Hepatocyte (in vitro differentiated cells): ENCODE results near the gene NOP10. TPM values are rescaled to one million over a fixed set of nuclear protein-coding genes. Genes with fewer than 3 reads are reported as not detected.
A peak's percentile ranks its signal among the peaks of the same experiment; 100 is the strongest.

ENCODE experiments used
- DNase-seq: peaks from one replicate; pipeline ENCODE4 v3.0.0-alpha.2; 2016; ENCODE audit warnings: low spot score
- H2AFZ ChIP-seq: fragments of 200-600 bp; sonication (generic); 2 replicates; pipeline ENCODE4 v1.6.0; 2016; ENCODE audit warnings: antibody characterized with exemption, mild to moderate bottlenecking
- H3K27ac ChIP-seq: fragments of 200-600 bp; sonication (generic); 2 replicates; pipeline ENCODE4 v1.5.1; 2016; ENCODE audit warnings: mild to moderate bottlenecking
- H3K27me3 ChIP-seq: fragments of 200-600 bp; sonication (generic); 2 replicates; pipeline ENCODE4 v1.6.1; 2016
- H3K36me3 ChIP-seq: fragments of 200-600 bp; sonication (generic); replicated peaks from 2 replicates; pipeline ENCODE4 v1.5.1; 2016; ENCODE audit warnings: low read depth; ENCODE audit not compliant: insufficient read depth
- H3K4me1 ChIP-seq: fragments of 200-600 bp; sonication (generic); 2 replicates; pipeline ENCODE4 v1.5.1; 2016; ENCODE audit warnings: mild to moderate bottlenecking, moderate library complexity; ENCODE audit not compliant: insufficient read depth
- H3K4me2 ChIP-seq: fragments of 200-600 bp; sonication (generic); 2 replicates; pipeline ENCODE4 v1.6.0; 2016
- H3K4me3 ChIP-seq: fragments of 200-600 bp; sonication (generic); 2 replicates; pipeline ENCODE4 v1.5.1; 2016; ENCODE audit warnings: mild to moderate bottlenecking
- H3K79me2 ChIP-seq: fragments of 200-600 bp; sonication (generic); 2 replicates; pipeline ENCODE4 v1.6.0; 2017; ENCODE audit warnings: mild to moderate bottlenecking
- H3K9me2 ChIP-seq: fragments of 200-600 bp; sonication (generic); replicated peaks from 2 replicates; pipeline ENCODE4 v1.6.0; 2017; ENCODE audit warnings: mild to moderate bottlenecking; ENCODE audit not compliant: insufficient read depth
- H3K9me3 ChIP-seq: fragments of 200-600 bp; sonication (generic); 2 replicates; pipeline ENCODE4 v1.5.1; 2016; ENCODE audit warnings: low read depth, mild to moderate bottlenecking
- H4K20me1 ChIP-seq: fragments of 200-600 bp; sonication (generic); 2 replicates; pipeline ENCODE4 v1.6.0; 2016; ENCODE audit warnings: mild to moderate bottlenecking; ENCODE audit not compliant: insufficient read depth, poor library complexity, severe bottlenecking
- CTCF ChIP-seq: fragments of 200-600 bp; sonication (generic); IDR thresholded peaks from 2 replicates; pipeline ENCODE4 v1.5.1; 2016; ENCODE audit warnings: antibody characterized with exemption, mild to moderate bottlenecking; ENCODE audit not compliant: poor library complexity
- EZH2 ChIP-seq: fragments of 200-600 bp; sonication (generic); IDR thresholded peaks from 2 replicates; pipeline ENCODE4 v1.6.1; 2016; ENCODE audit warnings: antibody characterized with exemption, mild to moderate bottlenecking, borderline replicate concordance
- EZH2phosphoT487 ChIP-seq: fragments of 200-600 bp; sonication (generic); IDR thresholded peaks from one replicate; pipeline ENCODE4 v1.6.1; 2018; ENCODE audit warnings: antibody characterized with exemption, mild to moderate bottlenecking, low read depth, moderate library complexity; ENCODE audit not compliant: unreplicated experiment, severe bottlenecking
- WGBS: methylation state at CpG from one replicate; pipeline ENCODE4 v1.1.6; 2016; ENCODE audit warnings: low lambda C conversion rate; ENCODE audit errors: missing lambda C conversion rate; 5-methylcytosine and 5-hydroxymethylcytosine counted together
- polyA plus RNA-seq: library from polyadenylated mRNA; unstranded; fragments of >200 nt; fragmentation: Nextera tagmentation; extraction: Ambion mirVana; gene quantifications from 2 replicates; pipeline ENCODE4 v1.2.1, GENCODE V29; 2016
- total RNA-seq: library from RNA; depleted of rRNA; stranded (reverse); fragments of >200 nt; gene quantifications from 2 replicates; pipeline ENCODE4 v1.2.3, GENCODE V29; 2014

NOP10 gene
- total and polyA plus RNA-seq, 2 experiments from 2014 or later, result 284 to 378 TPM

GRCh38 chr15:34358367-34358766 is 15.4 kb upstream of the NOP10 start:
- Histone ChIP-seq H3K27ac (no peak overlapping the region), H2AFZ (no peak overlapping the region), H3K79me2 (no peaks in the 10 kb centered on the region), H3K27me3 (no peaks in the 10 kb centered on the region), H3K4me2 (no peak overlapping the region), H3K4me1 (peaks cover 2% of the 10 kb centered on the region), H3K4me3 (no peak overlapping the region), H4K20me1 (no peaks in the 10 kb centered on the region), H3K9me2 (no peaks in the 10 kb centered on the region), H3K9me3 (no peaks in the 10 kb centered on the region), H3K36me3 (no peaks in the 10 kb centered on the region)
- TF ChIP-seq EZH2, result no peak
- TF ChIP-seq EZH2phosphoT487, result no peak
- peak; percentile 12 for TF ChIP-seq CTCF
- no peak for DNase-seq
- 83% methylated on average over 3 of the region's 3 CpGs for WGBS

- peaks cover 2% of the 10 kb centered on the region for H3K4me1 ChIP-seq
- no peak overlapping the region for H2AFZ ChIP-seq
- no peak overlapping the region for H3K27ac ChIP-seq
- DNase-seq, result no peak
- no peak for TF ChIP-seq CTCF
- TF ChIP-seq EZH2, result no peak
- TF ChIP-seq EZH2phosphoT487, result no peak
- H3K4me2 ChIP-seq, result no peak overlapping the region
- no peaks in the 10 kb centered on the region for H3K9me2 ChIP-seq
- H3K27me3 ChIP-seq, result no peaks in the 10 kb centered on the region
- H3K9me3 ChIP-seq, result no peaks in the 10 kb centered on the region
- 92% methylated on average over 1 of the region's 1 CpG for WGBS
- H3K79me2 ChIP-seq, result no peaks in the 10 kb centered on the region
- H3K36me3 ChIP-seq, result no peaks in the 10 kb centered on the region
- H4K20me1 ChIP-seq, result no peaks in the 10 kb centered on the region
- no peak overlapping the region for H3K4me3 ChIP-seq
These were observed 14.7 kb upstream of the NOP10 start for GRCh38 chr15:34357653-34358052.

- no peak overlapping the region for H3K27ac ChIP-seq
- H4K20me1 ChIP-seq, result no peaks in the 10 kb centered on the region
- no peak for DNase-seq
- TF ChIP-seq EZH2phosphoT487, result no peak
- TF ChIP-seq EZH2, result no peak
- TF ChIP-seq CTCF, result no peak
- no peak overlapping the region for H3K4me2 ChIP-seq
- 96% methylated on average over 9 of the region's 9 CpGs for WGBS
- no peaks in the 10 kb centered on the region for H3K79me2 ChIP-seq
- H3K4me3 ChIP-seq, result no peak overlapping the region
- H2AFZ ChIP-seq, result no peak overlapping the region
- no peaks in the 10 kb centered on the region for H3K9me2 ChIP-seq
- no peaks in the 10 kb centered on the region for H3K36me3 ChIP-seq
- no peaks in the 10 kb centered on the region for H3K9me3 ChIP-seq
- H3K27me3 ChIP-seq, result no peaks in the 10 kb centered on the region
- H3K4me1 ChIP-seq, result no peaks in the 10 kb centered on the region
These were observed 12.3 kb upstream of the NOP10 start for GRCh38 chr15:34355241-34355640.

- H3K36me3 ChIP-seq, result no peaks in the 10 kb centered on the region
- H3K79me2 ChIP-seq, result no peaks in the 10 kb centered on the region
- 94% methylated on average over 7 of the region's 7 CpGs for WGBS
- H3K4me3 ChIP-seq, result no peak overlapping the region
- H3K27me3 ChIP-seq, result no peaks in the 10 kb centered on the region
- no peaks in the 10 kb centered on the region for H3K4me1 ChIP-seq
- DNase-seq, result no peak
- H3K9me3 ChIP-seq, result no peaks in the 10 kb centered on the region
- no peak overlapping the region for H3K27ac ChIP-seq
- no peaks in the 10 kb centered on the region for H3K9me2 ChIP-seq
- H3K4me2 ChIP-seq, result no peak overlapping the region
- no peak overlapping the region for H2AFZ ChIP-seq
- TF ChIP-seq EZH2, result no peak
- no peak for TF ChIP-seq EZH2phosphoT487
- TF ChIP-seq CTCF, result no peak
- H4K20me1 ChIP-seq, result no peaks in the 10 kb centered on the region
These were observed 11.3 kb upstream of the NOP10 start for GRCh38 chr15:34354286-34354685.
